Heart left ventricle (tissue), 16 donors: ENCODE data around the gene IPMK. TPM values are rescaled to one million over a fixed set of nuclear protein-coding genes. Genes with fewer than 3 reads are reported as not detected.
A peak's percentile ranks its signal among the peaks of the same experiment; 100 is the strongest.

Experiments
- ATAC-seq, 4 donors: fragments of 200-7000 bp; cut with Tn5 transposase; one replicate each; pipeline ENCODE4 v1.9.1; 2020 to 2022; ENCODE audit warnings: moderate library complexity in 4 of 4, mild to moderate bottlenecking in 3 of 4, moderate number of reproducible peaks in 1 of 4
- DNase-seq, 5 donors: peaks; one replicate each; pipeline ENCODE4 v3.0.0-alpha.2; 2020
- H3K27ac ChIP-seq, 12 donors: fragments of 200-600 bp; sonication (generic) in 4 of 12; one replicate each; pipeline versions ENCODE4 v1.5.0 to v1.8.0; 2016 to 2022; ENCODE audit warnings: mild to moderate bottlenecking in 2 of 12
- H3K27me3 ChIP-seq, 9 donors: fragments of 200-600 bp; sonication (generic) in 2 of 9; one replicate each; pipeline versions ENCODE4 v1.5.1 to v1.8.0; 2016 to 2022; ENCODE audit warnings: mild to moderate bottlenecking in 3 of 9
- H3K36me3 ChIP-seq, 9 donors: fragments of 200-600 bp; sonication (generic) in 2 of 9; one replicate each; pipeline versions ENCODE4 v1.5.0 to v1.8.0; 2018 to 2022; ENCODE audit warnings: mild to moderate bottlenecking in 2 of 9
- H3K4me1 ChIP-seq, 12 donors: fragments of 200-600 bp; sonication (generic) in 4 of 12; one replicate each; pipeline versions ENCODE4 v1.5.0 to v1.8.0; 2016 to 2022; ENCODE audit warnings: mild to moderate bottlenecking in 3 of 12
- H3K4me3 ChIP-seq, 12 donors: fragments of 200-600 bp; sonication (generic) in 4 of 12; one replicate each; pipeline versions ENCODE4 v1.5.0 to v1.8.0; 2017 to 2022; ENCODE audit warnings: mild to moderate bottlenecking in 9 of 12, moderate library complexity in 4 of 12
- H3K9me3 ChIP-seq, 12 donors: fragments of 200-600 bp; sonication (generic) in 4 of 12; one replicate each; pipeline versions ENCODE4 v1.5.0 to v1.8.0; 2016 to 2022; ENCODE audit warnings: mild to moderate bottlenecking in 1 of 12
- CTCF ChIP-seq, 12 donors: fragments of 200-600 bp; sonication (generic) in 4 of 12; IDR thresholded peaks; one replicate each; pipeline versions ENCODE4 v1.5.0 to v1.8.0; 2018 to 2022; ENCODE audit warnings: antibody characterized with exemption in 12 of 12, mild to moderate bottlenecking in 5 of 12
- POLR2A ChIP-seq, 2 donors: fragments of 450-650 bp; IDR thresholded peaks; one replicate each; pipeline ENCODE4 v1.6.1; 2017; ENCODE audit warnings: antibody characterized with exemption in 2 of 2, mild to moderate bottlenecking in 2 of 2, moderate library complexity in 2 of 2
- WGBS, 4 donors: extraction: QIAGEN DNeasy Blood & Tissue Kit in 2 of 4; methylation state at CpG; one replicate each; pipeline versions ENCODE4 v1.1.5 to v1.1.7; 2013 to 2018; 5-methylcytosine and 5-hydroxymethylcytosine counted together
- intact Hi-C, 10 donors: fragments of 100-400 bp; cut with DNase I; formaldehyde crosslinking; loops; one replicate each; pipeline versions ENCODE4 v1.11.1 to v1.14.2; 2022
- polyA plus RNA-seq, 2 donors: library from polyadenylated mRNA; stranded (reverse); fragments of 200-250 nt; gene quantifications; one replicate each; pipeline ENCODE4 v1.2.3, GENCODE V29; 2013
- total RNA-seq, 9 donors: library from RNA; depleted of rRNA in 2 of 9; stranded (reverse); fragments of >200 nt in 2 of 9; fragmentation: NEBNext Ultra II Directional in 3 of 9; extraction: Animal tissue kit (Norgen Biotek cat#: 25700) in 3 of 9; gene quantifications; one replicate each; pipeline versions ENCODE4 v1.1.0 to v1.2.4, GENCODE V29; 2016 to 2023
- donor health status: ischemic (EF 13 %, LVEDD 7.1; RV severe dilation, severe dysfunction).
- donor health status: healthy with polysubstance abuse.
- donor health status: DM: no; HTN: yes; CAD: no.
- donor health status: DM: no; HTN: no; CAD: no.
- donor health status: ischemic (EF 25% LVEDD 6.9; RV normal size, moderate dysfunction).
- donor health status: ischemic (EF 25% LVEDD 5.7; RV mildly dilated, moderate dysfunction).
- donor health status: healthy.
- donor health status: DM: yes; HTN: yes; CAD: no.
- donor health status: ischemic (EF 35%, LVEDD 5.7; RV mildly dilated, moderate dysfunction).
- donor health status: nonischemic (EF 11% LVEDD 7.7; RV severe dilation, severe dysfunction).
- donor health status: DM: yes; HTN: yes; CAD: no.
- donor health status: PGD.
- donor health status: ischemic (EF 29% LVEDD 5.4; RV normal size, mild dysfunction).
- donor health status: nonischemic (EF 23%, LVEDD 6.1; RV moderate dilation, normal function).

Gene IPMK
- total and polyA plus RNA-seq, 11 donors = 0.95 to 4.2 (median 2.4) TPM

- whole genome bisulfite sequencing, 4 donors = 4 to 7% (median 4%) methylated on average over 14 of the region's 14 CpGs
- intact Hi-C loops = loop anchor here in 5 of 10 donors (5.0 to 10.0 kb wide), 4 partner anchors 51 to 119 kb away; partner anchors contain the start of genes UBE2D1 (in 2 of the 5) and TFAM (in 1 of the 5)
- no peaks in the 10 kb centered on the region for H3K9me3 ChIP-seq
- TF ChIP-seq POLR2A (IDR thresholded peaks at IDR 0.05) (no peak), CTCF (IDR thresholded peaks at IDR 0.05) (no peak)
- H3K4me3 ChIP-seq = peak overlapping the region; percentile 49 to 89 (median 80)
- H3K36me3 ChIP-seq = no peaks in the 10 kb centered on the region
- no peaks in the 10 kb centered on the region for H3K27me3 ChIP-seq
- peaks cover 0 to 52% (median 23%) of the 10 kb centered on the region in 12 donors for H3K4me1 ChIP-seq
- DNase-seq (no peak), ATAC-seq (no peak)
- peak overlapping the region in 11 of 12 donors; percentile 91 to 96 (median 95) for H3K27ac ChIP-seq
Observed at GRCh38 chr10:58266003-58266825, 1.5 kb downstream of the IPMK start.

- no peak for DNase-seq
- no peaks in the 10 kb centered on the region for H3K27me3 ChIP-seq
- no peak for ATAC-seq
- intact Hi-C loops = loop anchor here in 5 of 10 donors (5.0 to 10.0 kb wide), 4 partner anchors 50 to 120 kb away; partner anchors contain the start of genes UBE2D1 (in 2 of the 5) and TFAM (in 1 of the 5)
- H3K9me3 ChIP-seq = no peaks in the 10 kb centered on the region
- H3K36me3 ChIP-seq = no peaks in the 10 kb centered on the region
- peak overlapping the region in 6 of 12 donors; percentile 71 to 89 (median 80) for H3K4me3 ChIP-seq
- peaks cover 0 to 48% (median 20%) of the 10 kb centered on the region in 12 donors for H3K4me1 ChIP-seq
- 24 to 46% (median 37%) methylated on average over 1 of the region's 1 CpG for WGBS, 4 donors
- H3K27ac ChIP-seq = peak overlapping the region in 4 of 12 donors; percentile 95 to 96 (median 96)
- TF ChIP-seq CTCF (IDR thresholded peaks at IDR 0.05) (no peak), POLR2A (IDR thresholded peaks at IDR 0.05) (no peak)
Observed at GRCh38 chr10:58265249-58265648, 2.4 kb downstream of the IPMK start.

- Histone ChIP-seq H3K36me3 (no peaks in the 10 kb centered on the region), H3K4me1 (peaks cover 0 to 43% (median 17%) of the 10 kb centered on the region in 12 donors), H3K9me3 (no peaks in the 10 kb centered on the region), H3K27me3 (no peaks in the 10 kb centered on the region), H3K27ac (peak overlapping the region in 1 of 12 donors; percentile 95), H3K4me3 (peak overlapping the region in 3 of 12 donors; percentile 76 to 89 (median 85))
- DNase-seq (no peak), ATAC-seq (no peak)
- intact Hi-C loops = loop anchor here in 5 of 10 donors (5.0 to 10.0 kb wide), 4 partner anchors 50 to 120 kb away; partner anchors contain the start of genes UBE2D1 (in 2 of the 5) and TFAM (in 1 of the 5)
- no peak for TF ChIP-seq POLR2A (IDR thresholded peaks at IDR 0.05)
- TF ChIP-seq CTCF (IDR thresholded peaks at IDR 0.05) = no peak
- WGBS, 4 donors = 52 to 66% (median 62%) methylated on average over 5 of the region's 5 CpGs
Observed at GRCh38 chr10:58264780-58265179, 2.9 kb downstream of the IPMK start.

GRCh38 chr10:58262766-58263165 lies 4.9 kb downstream of the IPMK start:
- no peaks in the 10 kb centered on the region for H3K36me3 ChIP-seq
- intact Hi-C loops = loop anchor here in 2 of 10 donors (10.0 kb wide), 2 partner anchors 48 to 122 kb away; partner anchors contain the start of gene TFAM (in 1 of the 2)
- peaks cover 0 to 39% (median 16%) of the 10 kb centered on the region in 12 donors for H3K4me1 ChIP-seq
- no peak overlapping the region for H3K4me3 ChIP-seq
- ATAC-seq = no peak
- H3K27ac ChIP-seq = no peak overlapping the region
- no peak for DNase-seq
- no peaks in the 10 kb centered on the region for H3K27me3 ChIP-seq
- H3K9me3 ChIP-seq = no peaks in the 10 kb centered on the region
- TF ChIP-seq POLR2A (IDR thresholded peaks at IDR 0.05) (no peak), CTCF (IDR thresholded peaks at IDR 0.05) (no peak)
